ENCODE data around the gene TSKU.

Gene TSKU

DNA sequence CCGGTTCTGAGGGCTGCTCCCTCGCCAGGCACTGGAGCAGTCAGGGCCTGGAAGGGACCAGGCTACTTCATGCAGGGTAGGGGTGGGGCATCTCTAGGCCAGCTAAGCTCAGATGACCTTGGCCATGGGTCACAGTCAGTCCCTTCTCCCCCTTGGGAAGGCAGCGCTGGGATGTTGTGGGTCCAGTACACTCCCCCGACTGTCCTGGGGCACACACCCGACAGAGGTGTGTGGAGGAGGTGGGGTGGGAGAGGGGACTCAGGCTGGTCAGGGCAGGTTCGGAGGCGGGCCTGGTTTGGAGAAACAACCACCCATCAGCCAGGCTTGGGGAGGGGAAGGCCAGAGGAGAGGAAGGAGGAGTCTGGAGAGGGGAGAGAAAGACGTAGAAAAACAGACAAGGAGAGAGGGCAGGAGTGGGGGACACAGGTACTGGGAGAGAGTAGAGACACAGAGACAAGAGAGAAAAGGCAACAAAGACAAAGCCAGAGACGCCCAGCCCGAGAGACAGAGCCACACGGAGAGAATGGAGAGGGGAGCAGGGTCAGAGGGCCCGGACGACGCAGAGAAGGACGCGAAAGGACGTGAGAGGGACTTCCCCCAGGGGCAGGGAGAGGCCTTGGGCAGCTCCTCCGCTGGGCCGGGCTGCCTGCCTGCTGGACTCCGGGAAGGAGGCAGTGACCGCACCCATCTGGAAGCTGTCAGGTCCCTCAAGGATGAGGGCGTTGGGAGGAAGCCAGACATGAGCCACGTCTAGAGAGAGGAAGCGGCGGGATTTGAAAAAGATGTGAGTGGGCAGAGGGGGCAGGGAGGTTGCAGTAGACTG, 30.6 kb upstream of the TSKU start:
- no peak for DNase-seq (ENCODE audit: low read depth in 2 of 2)

DNA sequence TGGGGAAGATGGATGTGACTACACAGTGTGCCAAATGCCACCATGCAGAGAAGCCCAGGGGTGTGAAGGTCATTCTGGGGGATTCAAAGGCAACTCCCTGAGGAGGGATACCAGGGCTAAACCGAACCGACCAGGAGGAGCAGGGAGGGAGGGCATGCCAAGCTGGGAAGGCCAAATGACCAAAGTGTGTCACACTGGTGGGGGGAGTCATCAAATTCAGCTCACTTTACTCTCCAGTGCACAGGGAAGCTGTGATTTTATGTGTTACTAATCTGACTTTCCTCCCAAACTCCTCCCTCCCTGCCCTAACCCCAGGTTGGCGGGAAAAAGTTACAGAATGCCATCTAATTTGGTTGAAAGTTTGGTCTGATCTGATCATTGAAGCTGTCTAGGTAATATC, 29.7 kb upstream of the TSKU start:
- no peak for DNase-seq (ENCODE audit: low read depth in 2 of 2)

DNA sequence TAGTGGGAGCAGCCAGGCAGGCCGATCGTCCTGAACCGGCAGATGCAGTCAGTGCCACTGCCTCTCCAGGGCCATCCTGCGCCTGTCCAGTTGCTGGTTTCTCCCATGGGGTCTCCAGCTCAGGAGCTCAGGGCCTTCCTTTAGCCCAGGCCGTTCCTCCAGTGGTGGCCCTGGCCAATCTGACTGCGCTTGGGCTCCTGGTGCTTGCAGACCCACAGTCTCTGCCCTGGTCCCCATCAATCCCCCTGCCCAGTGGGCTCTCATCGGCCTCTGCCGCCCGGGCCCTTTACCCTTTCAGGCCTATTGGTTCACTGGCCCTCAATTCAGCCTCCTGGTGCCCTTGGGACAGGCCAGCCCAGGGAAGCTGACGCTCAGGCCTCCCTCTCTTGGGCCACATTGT, 29.2 kb upstream of the TSKU start:
- no peak for DNase-seq (ENCODE audit: low read depth in 2 of 2)

DNA sequence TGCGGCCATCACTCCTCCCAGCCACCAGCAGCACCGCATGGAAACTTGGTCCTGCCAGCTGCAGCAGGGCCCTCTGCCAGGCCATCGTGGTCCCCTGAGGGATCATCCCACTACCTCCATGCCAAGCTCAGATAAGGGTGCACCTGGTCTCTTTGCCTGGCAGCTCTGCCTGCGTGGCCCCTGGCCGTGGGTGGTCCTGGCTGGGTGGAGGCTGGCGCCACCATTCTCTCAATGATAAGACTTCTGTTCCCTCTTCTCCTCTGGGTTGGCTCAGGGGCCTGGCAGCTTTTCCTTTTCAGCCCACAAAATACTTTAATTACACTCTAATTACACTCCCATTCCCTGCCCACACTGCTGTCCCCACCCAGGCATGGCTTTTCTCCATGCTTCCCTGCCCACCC, 26.8 kb upstream of the TSKU start:
- DNase-seq (ENCODE audit: low read depth in 2 of 2) = no peak

DNA sequence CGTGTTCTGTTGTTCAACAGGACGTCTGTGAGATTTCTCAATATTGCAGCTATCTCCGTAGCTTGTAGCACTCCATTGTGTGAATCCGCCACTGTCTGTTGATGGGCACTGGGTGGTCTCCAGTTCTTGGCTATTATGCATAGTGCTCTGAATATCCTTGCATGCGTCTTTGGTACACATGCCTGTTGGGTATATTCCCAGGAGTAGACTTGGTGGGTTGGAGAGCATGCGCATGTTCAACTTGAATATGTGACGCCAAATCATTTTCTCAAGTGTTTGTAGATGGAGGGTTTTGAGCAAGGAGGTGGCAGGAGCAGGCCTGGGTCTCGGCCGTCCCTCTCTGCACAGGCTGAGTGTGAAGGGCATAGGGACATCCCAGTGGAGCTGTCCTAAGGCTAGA, 24.8 kb upstream of the TSKU start:
- no peak for DNase-seq (ENCODE audit: low read depth in 2 of 2)

DNA sequence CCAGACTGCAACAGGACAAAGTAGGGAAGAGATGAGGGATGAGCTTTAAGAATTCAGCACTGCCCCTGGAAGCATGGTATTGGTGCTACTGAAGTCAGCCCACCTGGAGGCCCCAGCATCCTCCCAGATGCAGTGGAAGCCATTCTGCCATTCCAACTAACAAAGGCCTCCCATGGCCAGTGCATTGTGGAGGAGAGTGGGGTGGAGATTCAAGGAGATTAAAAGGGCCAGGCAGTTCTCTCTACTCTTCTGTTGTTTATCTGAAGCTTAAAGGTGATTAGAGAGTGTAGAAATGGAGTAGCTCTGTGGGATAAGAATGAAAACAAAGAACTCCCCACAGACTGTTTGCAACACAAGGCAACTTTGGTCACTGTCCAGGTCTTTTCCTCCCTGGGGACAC, 24.1 kb upstream of the TSKU start:
- no peak for DNase-seq (ENCODE audit: low read depth in 2 of 2)

DNA sequence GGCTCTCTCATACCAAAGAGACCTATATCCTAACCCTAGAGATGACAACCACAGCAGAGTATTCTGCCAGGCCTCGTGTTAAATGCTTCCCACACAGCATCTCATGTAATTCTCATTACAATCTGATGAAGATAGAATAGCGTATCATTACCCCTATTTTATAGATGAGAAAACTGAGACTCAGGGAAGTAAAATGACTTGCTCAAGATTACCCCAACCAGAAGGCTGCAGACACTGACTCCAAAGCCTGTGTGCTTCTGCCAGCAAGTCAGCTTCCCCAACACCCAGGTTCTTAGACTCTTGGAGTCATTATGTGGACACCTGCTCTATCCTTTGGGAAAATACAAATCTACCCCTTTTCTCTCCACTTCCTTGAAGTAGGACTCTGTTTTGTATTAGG, 23.6 kb upstream of the TSKU start:
- no peak for DNase-seq (ENCODE audit: low read depth in 2 of 2)

DNA sequence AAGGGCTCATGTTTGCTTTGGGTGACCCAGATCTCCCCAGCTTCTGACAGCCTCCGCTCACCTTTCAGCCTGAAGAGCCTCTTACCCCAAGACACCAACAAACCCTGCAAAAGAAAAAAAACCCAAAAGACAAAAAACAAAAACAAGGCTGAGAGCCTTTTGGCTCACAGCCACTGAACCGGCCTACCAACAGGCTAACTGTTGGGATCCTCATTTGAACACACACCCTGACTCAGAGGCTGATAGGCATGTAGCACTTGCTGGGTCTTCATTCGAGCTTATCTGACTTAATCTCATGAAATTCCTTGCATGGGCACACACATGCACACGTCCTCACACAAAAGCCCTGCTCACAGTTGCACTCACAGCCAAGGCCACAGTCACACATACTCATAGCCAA, 22.9 kb upstream of the TSKU start:
- no peak for DNase-seq (ENCODE audit: low read depth in 2 of 2)

DNA sequence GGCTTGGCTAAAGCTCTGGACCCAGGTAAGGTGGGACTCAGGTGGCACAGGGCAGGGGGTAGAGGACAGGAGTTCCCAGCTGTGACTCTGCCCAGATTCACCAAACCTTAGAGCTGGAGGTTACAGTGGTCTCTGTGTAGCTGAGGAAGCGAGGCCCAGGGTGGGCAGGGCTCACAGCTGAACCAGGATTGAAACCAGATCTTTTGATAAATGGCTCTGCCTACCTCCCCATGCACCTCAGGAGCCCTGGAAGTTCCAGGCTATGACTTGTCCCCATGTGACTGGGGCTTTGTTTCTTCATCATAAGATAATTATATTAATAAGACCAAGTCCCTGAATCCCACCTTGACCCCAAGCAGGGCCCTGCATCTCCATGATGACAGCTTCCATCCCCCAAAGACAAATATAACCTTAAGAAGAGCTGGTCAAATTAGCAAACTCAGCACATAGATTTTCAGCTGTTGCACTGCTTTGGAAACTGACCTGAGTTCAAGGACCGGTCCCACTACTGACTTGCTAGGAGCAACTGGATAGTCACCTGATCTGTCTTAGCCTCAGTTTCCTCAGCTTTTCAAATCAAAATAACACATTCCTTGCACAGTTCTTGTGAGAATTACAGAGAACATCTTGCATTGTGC, 21.3 kb upstream of the TSKU start:
- DNase-seq (ENCODE audit: low read depth in 2 of 2) = no peak

DNA sequence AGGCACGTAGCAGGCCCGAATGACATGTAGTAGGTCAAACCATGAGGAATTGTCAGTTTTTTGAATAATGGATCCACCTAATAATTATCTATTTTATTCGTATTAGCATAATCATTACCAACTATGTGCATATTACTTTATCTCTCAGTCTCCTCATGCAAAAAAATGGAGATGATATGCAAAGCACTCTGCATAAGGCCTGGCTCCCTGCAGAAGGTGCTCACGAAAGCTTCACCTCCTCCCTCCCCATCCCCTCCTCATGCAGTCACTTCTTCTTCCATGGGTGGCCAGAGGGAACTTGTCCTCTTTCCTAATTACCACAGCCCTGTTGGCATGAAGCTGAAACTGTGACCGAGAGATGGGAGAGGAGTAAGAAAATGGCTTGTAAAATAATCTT, 20.8 kb upstream of the TSKU start:
- no peak for DNase-seq (ENCODE audit: low read depth in 2 of 2)

DNA sequence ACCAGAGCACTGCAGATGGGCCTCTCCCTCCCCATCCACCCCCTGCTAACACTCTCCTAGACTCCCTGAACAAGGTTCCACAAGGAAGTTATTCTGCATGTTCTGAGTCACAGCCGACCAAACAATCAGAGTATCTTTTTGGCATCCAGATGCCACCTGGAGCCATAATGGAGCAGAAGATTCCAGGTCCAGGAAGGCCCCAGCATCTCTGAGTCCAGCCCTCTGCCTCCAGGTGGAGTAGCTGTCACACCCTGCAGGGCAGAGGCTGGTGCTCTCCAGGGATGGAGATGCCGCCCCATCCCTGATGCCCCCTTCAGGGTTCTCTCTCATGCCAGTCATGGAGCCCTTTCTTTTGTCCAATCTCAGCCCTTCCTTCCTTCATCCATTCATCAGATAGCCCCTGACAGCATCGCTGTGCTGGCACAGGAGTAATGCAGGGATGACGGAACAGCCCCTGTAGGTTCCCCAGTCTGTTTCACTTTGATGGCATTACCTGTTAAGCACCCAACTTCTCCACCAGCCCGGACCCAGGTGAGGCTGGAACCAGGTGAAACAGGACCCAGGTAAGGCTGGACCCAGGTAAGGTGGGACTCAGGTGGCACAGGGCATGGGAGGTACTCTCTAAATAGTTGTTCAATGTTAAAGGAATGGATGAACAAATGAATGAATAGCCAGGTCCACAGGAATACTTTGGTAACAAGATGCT, 20.1 kb upstream of the TSKU start:
- no peak for DNase-seq (ENCODE audit: low read depth in 2 of 2)

DNA sequence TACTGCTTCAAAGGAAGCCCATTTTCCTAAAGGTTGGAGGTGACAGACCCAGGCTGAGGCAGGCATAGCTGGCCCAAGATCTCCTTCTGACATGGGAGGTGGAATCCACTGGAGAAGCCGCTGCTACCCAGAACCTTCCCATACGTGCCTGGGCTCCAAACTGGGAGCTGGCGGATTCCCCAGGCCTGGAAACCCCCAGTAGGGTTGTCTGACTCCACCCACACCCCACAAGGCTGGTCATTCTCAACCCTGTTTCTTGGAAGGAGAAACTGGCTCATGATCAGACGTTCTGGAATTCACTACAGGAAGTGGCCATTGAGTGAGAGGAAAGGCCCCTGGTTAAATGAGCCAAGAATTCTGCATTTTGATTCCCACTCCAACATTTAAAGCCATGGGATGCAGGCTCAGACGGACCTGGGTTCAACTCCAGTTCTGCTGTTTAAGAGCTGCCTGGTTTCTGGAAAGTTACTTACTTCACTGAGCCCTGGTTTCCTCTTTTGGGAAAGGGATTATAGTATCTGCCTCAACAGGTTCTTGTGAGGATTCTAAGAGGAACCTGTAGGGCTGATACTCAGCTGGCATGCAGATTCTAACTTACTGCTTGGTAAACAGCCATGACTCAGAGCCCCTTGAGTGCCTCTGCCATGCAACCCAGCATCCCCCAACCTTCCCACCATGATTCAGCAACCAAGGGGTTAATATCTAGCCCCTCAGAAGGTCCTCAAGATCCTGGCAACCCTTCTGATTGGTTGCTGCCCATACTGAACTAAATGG, 19.4 kb upstream of the TSKU start:
- DNase-seq (ENCODE audit: low read depth in 2 of 2) = no peak

DNA sequence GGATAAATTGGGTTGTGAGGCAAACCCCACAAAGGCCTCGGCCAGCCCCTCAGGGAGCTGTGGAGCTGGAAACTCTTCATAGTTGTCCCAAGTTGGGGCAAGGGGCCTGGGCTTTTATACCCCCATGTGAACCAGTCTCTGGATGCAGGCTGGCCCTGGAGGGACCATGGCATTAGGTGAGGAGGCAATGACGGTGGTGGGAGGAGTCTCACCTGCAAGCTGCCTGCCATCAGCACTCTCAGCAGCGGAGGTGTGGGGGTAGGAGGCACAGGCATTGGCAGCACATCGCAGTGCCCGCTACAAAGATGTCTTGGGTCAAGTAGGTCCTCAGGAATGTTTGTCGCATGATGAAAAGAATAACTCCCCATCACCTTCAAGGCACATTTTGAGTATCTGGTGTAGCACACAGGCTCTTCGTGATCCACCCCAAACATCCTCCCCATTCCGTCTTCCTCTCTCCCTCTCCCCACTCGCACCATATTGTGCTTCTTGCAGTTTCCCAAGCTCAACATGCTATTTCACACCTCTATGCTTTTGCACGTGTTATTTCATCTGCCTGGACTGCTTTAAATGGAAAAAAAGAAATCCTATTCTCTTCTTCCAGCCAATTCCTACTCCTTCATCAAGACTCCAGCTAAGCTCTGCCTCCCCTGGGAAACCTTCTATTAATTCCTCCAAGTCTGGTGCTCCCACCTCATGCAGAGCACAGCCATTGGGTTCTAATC, 18.1 kb upstream of the TSKU start:
- DNase-seq (ENCODE audit: low read depth in 2 of 2) = no peak

DNA sequence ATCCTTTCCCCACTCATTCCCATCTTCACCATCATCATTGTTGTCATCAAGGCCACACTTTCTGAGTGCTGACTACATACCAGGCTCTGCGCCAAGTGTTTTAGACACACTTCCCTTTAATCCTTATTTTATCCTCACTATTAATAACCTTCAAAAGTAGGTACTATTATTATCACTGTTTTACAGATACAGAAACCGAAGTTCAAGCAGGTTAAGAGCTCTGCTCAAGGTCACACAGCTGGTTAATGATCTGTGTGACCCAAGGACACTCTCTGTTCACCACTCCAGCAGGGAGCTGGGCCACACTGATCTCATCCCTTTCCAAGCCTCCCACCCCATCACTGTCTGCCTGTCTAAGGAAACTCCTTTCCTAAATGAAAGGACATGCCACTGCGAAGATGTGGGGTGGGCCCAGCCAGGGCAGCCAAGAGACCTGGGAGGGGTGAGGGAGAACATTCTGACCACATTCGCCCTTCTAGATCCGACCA, 17.2 kb upstream of the TSKU start:
- DNase-seq (ENCODE audit: low read depth in 2 of 2) = no peak

DNA sequence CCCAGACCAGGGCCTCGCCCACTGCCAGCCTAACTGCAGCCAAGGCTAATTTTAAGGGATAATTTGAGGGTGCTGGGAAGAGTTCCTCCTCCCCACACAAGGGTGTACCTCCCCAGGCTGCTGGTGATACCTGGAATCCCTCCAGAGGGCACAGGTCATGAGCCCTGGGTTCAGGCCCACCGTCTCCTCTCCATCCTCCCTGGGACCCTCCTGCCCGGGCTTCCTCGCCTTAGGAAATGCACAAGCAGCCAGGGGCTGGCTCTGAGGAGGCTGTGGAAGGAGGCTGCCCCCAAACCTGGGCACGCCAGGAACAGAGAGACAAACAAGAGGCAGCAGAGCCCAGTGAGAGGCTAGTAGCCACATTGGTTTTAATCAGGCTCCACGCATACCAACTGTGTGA, 16.6 kb upstream of the TSKU start:
- DNase-seq (ENCODE audit: low read depth in 2 of 2) = no peak

DNA sequence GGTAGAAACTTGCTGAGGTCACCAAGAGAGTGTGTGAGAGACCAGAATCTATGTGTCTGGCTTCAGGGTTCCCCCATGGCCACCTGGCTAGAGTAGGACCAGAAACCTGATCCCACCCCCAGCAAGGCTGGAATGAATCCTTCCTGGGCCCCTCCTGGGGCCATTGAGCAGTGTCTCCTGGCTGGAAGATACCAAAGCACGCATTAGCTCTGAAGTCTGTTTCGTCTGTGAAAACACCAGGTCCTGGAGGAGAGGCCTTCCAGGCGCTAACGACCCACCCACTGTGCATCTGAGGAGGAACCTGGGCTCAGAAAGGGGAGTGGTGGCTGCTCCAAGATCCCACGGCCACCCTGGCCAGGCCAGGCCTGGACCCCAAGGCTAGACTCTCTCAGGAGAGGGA, 15.5 kb upstream of the TSKU start:
- no peak for DNase-seq (ENCODE audit: low read depth in 2 of 2)

DNA sequence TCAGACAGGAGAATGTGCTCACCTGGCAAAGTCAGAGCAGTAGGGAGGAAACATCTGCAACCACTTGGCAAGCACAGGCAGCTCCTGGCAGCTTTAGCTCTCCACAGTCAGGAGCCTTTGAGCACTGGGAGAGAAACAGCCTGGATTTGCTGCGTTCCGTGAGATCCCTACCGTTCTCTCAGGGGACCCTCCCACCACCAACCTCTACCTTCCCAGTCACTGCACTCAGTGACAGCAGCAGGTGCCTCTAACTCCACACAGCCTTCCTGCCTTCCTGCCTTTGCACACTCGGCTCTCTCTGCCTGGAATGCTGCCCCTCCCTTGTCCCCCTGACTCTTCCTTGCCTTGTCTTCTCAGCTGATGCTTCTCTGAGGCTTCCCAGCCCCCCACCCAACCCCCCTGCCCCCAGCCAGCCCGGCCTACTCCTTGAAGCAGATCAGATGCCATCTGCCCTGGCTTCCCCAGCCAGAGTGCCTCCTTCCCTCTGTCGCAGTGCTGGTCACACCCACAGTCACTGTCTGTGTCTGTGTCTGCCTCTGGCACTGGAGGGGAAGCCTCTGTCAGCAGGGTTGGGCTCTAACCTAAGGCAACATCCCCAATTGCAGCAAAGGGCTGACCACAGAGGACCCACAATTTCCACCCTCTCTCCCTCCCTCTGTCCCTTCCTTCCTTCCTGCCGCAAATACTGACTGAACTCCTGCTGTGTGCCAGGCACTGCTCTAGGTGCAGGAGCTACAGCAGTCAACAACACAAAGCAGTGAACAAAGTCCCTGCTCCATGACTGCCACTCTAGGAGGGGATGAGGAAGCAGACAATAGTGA, 14.9 kb upstream of the TSKU start:
- DNase-seq (ENCODE audit: low read depth in 2 of 2) = no peak

DNA sequence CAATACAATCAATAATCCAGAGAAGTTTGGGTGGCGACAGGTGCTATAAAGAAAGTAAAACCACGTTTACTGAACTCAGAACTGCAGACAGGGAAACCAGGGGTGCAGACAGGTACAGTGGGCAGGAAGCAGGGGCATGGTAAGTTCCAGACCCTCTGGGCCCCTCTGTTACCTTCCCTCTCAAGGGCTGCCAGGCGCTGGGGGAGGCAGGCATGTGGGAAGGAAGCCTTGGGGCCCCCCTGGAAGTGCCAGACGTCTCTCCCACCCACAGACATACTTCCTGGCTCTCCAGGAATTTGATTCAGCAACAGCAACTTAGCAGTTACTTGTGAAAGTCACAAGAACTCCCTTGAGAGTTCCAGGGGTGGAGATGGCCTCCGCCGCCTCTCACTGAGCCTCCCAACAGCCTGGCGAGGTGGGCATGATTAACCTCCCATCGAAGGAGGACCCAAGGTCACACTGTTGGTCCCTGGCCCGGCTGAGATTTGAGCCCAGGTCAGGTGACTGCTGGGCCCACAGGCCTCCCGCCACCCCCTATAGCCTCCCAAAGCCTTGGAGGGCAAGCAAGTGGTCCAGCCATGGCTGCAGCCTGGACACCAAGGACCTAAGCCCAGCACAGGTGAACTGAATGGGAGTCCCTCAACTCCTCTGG, 14.1 kb upstream of the TSKU start:
- DNase-seq (ENCODE audit: low read depth in 2 of 2) = no peak

DNA sequence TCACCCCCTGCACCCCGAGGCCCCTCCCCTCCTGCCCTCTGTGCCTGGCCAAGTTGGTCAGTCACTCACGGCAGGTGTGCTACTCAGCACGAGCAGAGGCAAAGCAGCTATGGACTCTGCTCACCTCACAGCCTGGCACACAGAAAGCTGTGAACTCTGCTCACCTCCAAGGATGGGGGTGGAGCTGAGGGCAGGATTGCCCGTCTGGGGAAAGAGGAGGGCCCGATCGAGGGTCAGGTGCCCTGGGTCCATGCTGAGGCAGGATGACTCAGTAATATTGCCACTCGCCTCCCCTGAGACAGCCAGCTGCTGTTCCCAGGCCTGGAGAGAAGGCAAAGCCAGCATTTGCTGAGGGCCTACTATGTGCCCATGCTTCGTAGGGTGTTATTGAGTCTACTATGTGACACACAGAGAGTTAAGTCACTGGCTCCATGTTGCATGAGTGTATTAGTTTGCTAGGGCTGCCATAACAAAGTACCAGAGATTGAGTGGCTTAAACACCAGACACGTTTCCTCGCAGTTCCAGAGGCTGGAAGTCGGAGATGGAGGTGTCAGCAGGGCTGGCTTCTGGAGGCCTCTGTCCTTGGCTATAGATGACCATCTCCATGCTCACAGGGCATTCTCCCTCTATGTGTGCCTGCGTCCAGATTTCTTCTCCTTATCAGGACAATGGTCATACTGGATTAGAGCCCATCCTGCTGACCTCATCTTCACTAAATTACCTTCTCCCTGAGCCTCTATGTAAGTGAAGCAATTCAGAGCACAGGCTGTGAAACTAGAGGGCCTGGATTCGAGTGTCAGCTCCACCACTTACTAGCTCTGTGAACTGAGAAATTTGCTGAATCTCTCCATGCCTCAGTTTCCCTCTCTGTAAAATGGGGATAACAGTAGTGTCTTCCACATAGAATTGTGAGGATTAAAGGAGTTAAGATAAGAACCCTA, 13.2 kb upstream of the TSKU start:
- no peak for DNase-seq (ENCODE audit: low read depth in 2 of 2)

Data from activated CD8-positive, alpha-beta memory T cell treated with anti-CD3 and anti-CD28 coated beads for 4 hours (primary cell).